DOHH2 (cell line): ENCODE data around the gene TTC34.

Experiments
- CTCF ChIP-seq: fragments of 200-600 bp; sonication (generic); IDR thresholded peaks from one replicate; pipeline ENCODE4 v1.5.1; 2014; ENCODE audit warnings: antibody characterized with exemption, mild to moderate bottlenecking, low read depth, low read length; ENCODE audit not compliant: poor library complexity, severe bottlenecking
- EZH2phosphoT487 ChIP-seq: fragments of 200-600 bp; sonication (generic); IDR thresholded peaks from 2 replicates; pipeline ENCODE4 v1.6.1; 2017; ENCODE audit warnings: borderline replicate concordance, mild to moderate bottlenecking, antibody characterized with exemption, low read length, moderate library complexity, mixed read lengths

GRCh38 chr1:2796890-2797740, 4.4 kb downstream of the TTC34 start:
- no peak for TF ChIP-seq CTCF
- TF ChIP-seq EZH2phosphoT487: no peak
